Posterior cingulate gyrus (tissue), 11 donors: ENCODE data around the gene ADISSP.
A peak's percentile ranks its signal among the peaks of the same experiment; 100 is the strongest.

ENCODE experiments used
- DNase-seq, 10 donors: peaks; one replicate each; pipeline versions ENCODE4 v3.0.0 to v3.0.0-alpha.2; 2020 to 2021; ENCODE audit warnings: mixed read lengths in 3 of 10
- intact Hi-C: fragments of 100-400 bp; cut with DNase I; formaldehyde crosslinking; loops from one replicate; pipeline ENCODE4 v1.15.1; 2023

ADISSP gene

GRCh38 chr20:3729811-3730540, 37.6 kb downstream of the ADISSP start:
- intact Hi-C loops: no loop called here
- DNase-seq: peak in 4 of 10 donors; percentile 11 to 62 (median 32)

GRCh38 chr20:3729378-3729777, 38.2 kb downstream of the ADISSP start:
- intact Hi-C loops: no loop called here
- peak in 2 of 10 donors; percentile 5 to 31 for DNase-seq

GRCh38 chr20:3728876-3729275, 38.7 kb downstream of the ADISSP start:
- peak in 3 of 10 donors; percentile 2 to 70 (median 39) for DNase-seq
- intact Hi-C loops: no loop called here

GRCh38 chr20:3728354-3728753, 39.2 kb downstream of the ADISSP start:
- intact Hi-C loops: no loop called here
- peak in 4 of 10 donors; percentile 2 to 64 (median 32) for DNase-seq

GRCh38 chr20:3727401-3728021, 40.0 kb downstream of the ADISSP start:
- peak in 5 of 10 donors; percentile 4 to 82 (median 58) for DNase-seq

GRCh38 chr20:3724356-3724755, 43.2 kb downstream of the ADISSP start:
- intact Hi-C loops: no loop called here
- DNase-seq: no peak

More at GRCh38 chr20:3727401-3728021, 40.0 kb downstream of the ADISSP start:
- intact Hi-C loops: no loop called here

GRCh38 chr20:3723284-3723683, 44.3 kb downstream of the ADISSP start:
- intact Hi-C loops: no loop called here
- DNase-seq: peak in 2 of 10 donors; percentile 9 to 10

GRCh38 chr20:3721912-3722311, 45.6 kb downstream of the ADISSP start:
- intact Hi-C loops: no loop called here
- no peak for DNase-seq

GRCh38 chr20:3720626-3721025, 46.9 kb downstream of the ADISSP start:
- intact Hi-C loops: no loop called here
- DNase-seq: no peak

GRCh38 chr20:3720068-3720467, 47.5 kb downstream of the ADISSP start:
- intact Hi-C loops: no loop called here
- DNase-seq: peak in 1 of 10 donors; percentile 3

- peak in 1 of 10 donors; percentile 3 for DNase-seq
- intact Hi-C loops: no loop called here
Measured at GRCh38 chr20:3719046-3719445, 48.5 kb downstream of the ADISSP start.

GRCh38 chr20:3716195-3716834, 51.2 kb downstream of the ADISSP start:
- intact Hi-C loops: no loop called here
- peak in 6 of 10 donors; percentile 31 to 92 (median 64) for DNase-seq

GRCh38 chr20:3714092-3714491, 53.5 kb downstream of the ADISSP start:
- intact Hi-C loops: no loop called here

GRCh38 chr20:3712279-3712873, 55.2 kb downstream of the ADISSP start, which contains the start of gene SIGLEC1:
SIGLEC1 (minus strand) TSS chr20:3712600; CDS start chr20:3707128, 5,472 bp downstream.
- DNase-seq: peak in 6 of 10 donors; percentile 17 to 91 (median 52)
- intact Hi-C loops: no loop called here

More at GRCh38 chr20:3714092-3714491, 53.5 kb downstream of the ADISSP start:
- DNase-seq: peak in 2 of 10 donors; percentile 2 to 26

GRCh38 chr20:3711484-3711941, 56.0 kb downstream of the ADISSP start:
- peak in 1 of 10 donors; percentile 4 for DNase-seq
- intact Hi-C loops: loop anchor here (1.0 kb wide), 2 partner anchors 35 to 148 kb away; no protein-coding TSS in a partner anchor

GRCh38 chr20:3710703-3711483, 56.7 kb downstream of the ADISSP start:
- DNase-seq: peak; percentile 41 to 95 (median 79)
- intact Hi-C loops: loop anchor here (1.0 kb wide), 2 partner anchors 35 to 148 kb away; no protein-coding TSS in a partner anchor

- intact Hi-C loops: no loop called here
- DNase-seq: peak in 2 of 10 donors; percentile 46 to 81
Measured at GRCh38 chr20:3710011-3710466, 57.5 kb downstream of the ADISSP start.

GRCh38 chr20:3707508-3707899, 60.0 kb downstream of the ADISSP start:
- intact Hi-C loops: no loop called here
- DNase-seq: peak in 2 of 10 donors; percentile 5 to 18

GRCh38 chr20:3706774-3707507, 60.6 kb downstream of the ADISSP start:
- intact Hi-C loops: no loop called here
- peak in 2 of 10 donors; percentile 45 to 74 for DNase-seq
